Activated T-cell treated with anti-CD3 and anti-CD28 coated beads for 48 hours (primary cell): ENCODE measurements around the gene PIRT.
"Not testable (repeated sequence)": the region's sequence is repeated elsewhere in the genome, so short reads cannot be mapped to it uniquely, and the experiment has no call there.

ENCODE experiments used
- DNase-seq: peaks from one replicate; pipeline ENCODE4 v3.0.0-alpha.2; 2020; ENCODE audit warnings: low read depth

PIRT gene

GRCh38 chr17:10837921-10838320, at the start of gene PIRT:
Gene PIRT, minus strand, starts transcription at chr17:10838087. Its CDS starts 12,442 bp downstream, at chr17:10825645.
- DNase-seq, result no peak

GRCh38 chr17:10881959-10882358, 44.1 kb upstream of the PIRT start:
- DNase-seq, result no peak

GRCh38 chr17:10879190-10879836, 41.4 kb upstream of the PIRT start:
- DNase-seq, result no peak

GRCh38 chr17:10875984-10876555, 38.2 kb upstream of the PIRT start:
- DNase-seq, result peak; percentile 12

- DNase-seq, result peak; percentile 2
Observed at GRCh38 chr17:10875430-10875851, 37.6 kb upstream of the PIRT start.

- no peak for DNase-seq
Observed at GRCh38 chr17:10871914-10872313, 34.0 kb upstream of the PIRT start.

- no peak for DNase-seq
Observed at GRCh38 chr17:10870336-10871050, 32.6 kb upstream of the PIRT start.

GRCh38 chr17:10868744-10869143, 30.9 kb upstream of the PIRT start:
- DNase-seq, result not testable (repeated sequence)

GRCh38 chr17:10859051-10859450, 21.2 kb upstream of the PIRT start:
- DNase-seq, result no peak

- no peak for DNase-seq
Observed at GRCh38 chr17:10857976-10858375, 20.1 kb upstream of the PIRT start.

- DNase-seq, result not testable (repeated sequence)
Observed at GRCh38 chr17:10846636-10847035, 8.7 kb upstream of the PIRT start.

- no peak for DNase-seq
Observed at GRCh38 chr17:10845388-10845751, 7.5 kb upstream of the PIRT start.

- peak; percentile 60 for DNase-seq
Observed at GRCh38 chr17:10844621-10845387, 6.9 kb upstream of the PIRT start.

- DNase-seq, result peak; percentile 8
Observed at GRCh38 chr17:10843811-10844210, 5.9 kb upstream of the PIRT start.

- DNase-seq, result no peak
Observed at GRCh38 chr17:10842658-10843057, 4.8 kb upstream of the PIRT start.

- no peak for DNase-seq
Observed at GRCh38 chr17:10838682-10839081, 795 bp upstream of the PIRT start.

GRCh38 chr17:10836966-10837590, 809 bp downstream of the PIRT start:
- DNase-seq, result no peak

GRCh38 chr17:10836145-10836544, 1.7 kb downstream of the PIRT start:
- DNase-seq, result no peak

- no peak for DNase-seq
Observed at GRCh38 chr17:10831696-10832095, 6.2 kb downstream of the PIRT start.

GRCh38 chr17:10827898-10828552, 9.9 kb downstream of the PIRT start:
- DNase-seq, result no peak

- DNase-seq, result no peak
Observed at GRCh38 chr17:10824874-10825273, 13.0 kb downstream of the PIRT start.

- no peak for DNase-seq
Observed at GRCh38 chr17:10821770-10822169, 16.1 kb downstream of the PIRT start.
